DLD1 (cell line): Measurements from ENCODE around the gene TXNDC11.
"Not testable (repeated sequence)": the region's sequence is repeated elsewhere in the genome, so short reads cannot be mapped to it uniquely, and the experiment has no call there.

Experiments used
- in situ Hi-C: cut with HindIII; loops from 2 replicates; pipeline ENCODE4 v1.10.0; 2017; ENCODE audit warnings: low sequenced_read_pairs

TXNDC11 gene

GRCh38 chr16:11742536-11743307, at the start of gene TXNDC11:
Gene TXNDC11 (minus strand): TSS chr16:11742857. CDS start chr16:11742730, 127 bp downstream.
- in situ Hi-C loops = no loop called here

GRCh38 chr16:11791144-11791828, 48.6 kb upstream of the TXNDC11 start:
- in situ Hi-C loops = no loop called here

GRCh38 chr16:11788914-11789313, 46.3 kb upstream of the TXNDC11 start:
- in situ Hi-C loops = no loop called here

GRCh38 chr16:11784980-11785599, 42.4 kb upstream of the TXNDC11 start:
- in situ Hi-C loops = not testable (repeated sequence)

- in situ Hi-C loops = not testable (repeated sequence)
Observed at GRCh38 chr16:11784381-11784780, 41.7 kb upstream of the TXNDC11 start.

- in situ Hi-C loops = no loop called here
Observed at GRCh38 chr16:11784038-11784369, 41.3 kb upstream of the TXNDC11 start.

- in situ Hi-C loops = no loop called here
Observed at GRCh38 chr16:11783319-11784037, 40.8 kb upstream of the TXNDC11 start.

- in situ Hi-C loops = no loop called here
Observed at GRCh38 chr16:11781773-11782172, 39.1 kb upstream of the TXNDC11 start.

GRCh38 chr16:11780991-11781680, 38.5 kb upstream of the TXNDC11 start:
- in situ Hi-C loops = no loop called here

- in situ Hi-C loops = no loop called here
Observed at GRCh38 chr16:11779074-11779473, 36.4 kb upstream of the TXNDC11 start.

GRCh38 chr16:11774065-11774626, 31.5 kb upstream of the TXNDC11 start:
- in situ Hi-C loops = no loop called here

GRCh38 chr16:11768849-11769248, 26.2 kb upstream of the TXNDC11 start:
- in situ Hi-C loops = no loop called here

- in situ Hi-C loops = no loop called here
Observed at GRCh38 chr16:11762431-11762830, 19.8 kb upstream of the TXNDC11 start.

GRCh38 chr16:11759997-11760396, 17.3 kb upstream of the TXNDC11 start:
- in situ Hi-C loops = no loop called here

- in situ Hi-C loops = no loop called here
Observed at GRCh38 chr16:11759163-11759834, 16.6 kb upstream of the TXNDC11 start.

GRCh38 chr16:11757671-11758545, 15.3 kb upstream of the TXNDC11 start:
- in situ Hi-C loops = no loop called here

GRCh38 chr16:11756248-11756647, 13.6 kb upstream of the TXNDC11 start:
- in situ Hi-C loops = no loop called here

- in situ Hi-C loops = no loop called here
Observed at GRCh38 chr16:11755022-11755760, 12.5 kb upstream of the TXNDC11 start.
